NCI-H187 treated with DMSO at 0.1 percent for 48 hours (cell line): ENCODE results near the gene SPATA2L.

ENCODE experiments used
- DNase-seq: peaks from one replicate; lab custom pipeline; 2025; lab: John Stamatoyannopoulos, UW

SPATA2L gene

DNA sequence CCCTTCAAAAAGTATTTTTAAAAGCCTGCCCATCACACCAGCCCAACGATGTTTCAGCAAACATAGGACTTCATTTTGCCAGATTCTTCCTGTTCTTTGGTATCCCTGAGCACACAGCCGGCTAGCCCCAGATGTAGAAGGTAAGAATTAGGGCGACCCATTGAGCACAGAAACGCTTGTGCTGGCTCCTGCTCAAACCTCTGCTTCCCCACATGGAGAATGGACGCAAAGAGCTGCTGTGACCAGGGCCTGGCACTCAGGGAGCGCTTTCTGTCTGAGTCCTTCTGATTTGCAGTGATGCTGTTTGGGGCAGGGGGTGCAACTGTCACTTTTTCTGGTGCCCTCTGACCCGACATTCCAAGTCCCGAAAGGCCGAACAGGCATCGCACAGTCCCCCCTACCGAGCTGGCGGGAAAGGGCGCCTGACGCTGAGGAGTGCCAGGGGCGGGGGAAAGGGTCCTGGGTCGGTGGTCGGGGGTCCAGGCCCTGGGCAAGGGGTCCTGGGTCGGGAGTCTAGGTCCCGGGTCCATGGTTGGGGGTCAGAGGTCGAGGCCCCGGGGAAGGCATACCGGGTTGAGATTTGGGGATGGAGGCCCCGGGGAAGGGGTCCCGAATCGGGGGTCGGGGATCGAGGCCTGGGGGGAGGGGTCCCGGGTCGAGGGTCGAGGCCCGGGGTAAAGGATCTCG, 44.9 kb downstream of the SPATA2L start:
- DNase-seq: no peak

GRCh38 chr16:89655062-89655643, 46.4 kb downstream of the SPATA2L start:
- no peak for DNase-seq

DNA sequence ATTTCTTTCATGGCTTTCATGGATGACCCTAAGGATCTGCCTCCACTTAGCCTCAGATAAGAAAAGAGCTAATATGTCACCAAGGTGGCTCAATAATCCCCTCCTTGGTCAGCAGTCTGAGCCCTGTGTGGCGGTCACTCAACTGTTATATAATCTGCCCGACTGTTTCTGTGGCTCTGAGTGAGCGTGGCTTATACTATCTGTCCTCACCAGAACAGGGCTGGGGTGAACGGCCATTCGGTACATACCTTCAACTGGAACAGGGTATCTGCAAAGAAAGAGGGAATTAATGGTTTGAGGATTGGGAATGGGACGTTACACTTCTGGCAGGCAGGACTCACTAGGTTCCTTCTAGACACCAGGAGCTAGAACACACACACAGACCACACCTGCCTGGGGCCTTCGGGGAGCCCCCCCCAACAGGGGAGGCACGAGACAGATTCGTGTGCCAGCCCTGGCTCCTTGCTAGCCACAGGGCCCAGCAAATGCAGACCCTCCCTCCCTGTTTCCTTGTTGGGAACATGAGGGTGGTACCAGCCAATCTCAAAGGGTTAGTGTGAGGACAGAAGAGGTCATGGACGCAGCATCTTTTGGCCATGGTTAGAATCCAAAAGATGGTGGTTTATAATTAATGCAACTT, 47.7 kb downstream of the SPATA2L start:
- no peak for DNase-seq

- no peak for DNase-seq
These were observed 49.9 kb downstream of the SPATA2L start for GRCh38 chr16:89651584-89651983.

GRCh38 chr16:89646906-89647305, 54.6 kb downstream of the SPATA2L start:
- no peak for DNase-seq
